Skeletal muscle tissue (tissue), 4 donors: Measurements from ENCODE around the gene TTYH1. TPM values are rescaled to one million over a fixed set of nuclear protein-coding genes. Genes with fewer than 3 reads are reported as not detected.

ENCODE experiments used
- H3K27ac ChIP-seq: one replicate; pipeline ENCODE4 v1.7.0; 2013; ENCODE audit warnings: mild to moderate bottlenecking, low read depth, low read length, inconsistent platforms
- H3K27me3 ChIP-seq, 3 donors: one replicate each; pipeline ENCODE4 v1.7.0; 2013; ENCODE audit warnings: low read length in 3 of 3; ENCODE audit not compliant: control insufficient read depth in 3 of 3, insufficient read depth in 3 of 3
- H3K36me3 ChIP-seq, 3 donors: one replicate each; pipeline ENCODE4 v1.7.0; 2013; ENCODE audit warnings: low read length in 3 of 3; ENCODE audit not compliant: control insufficient read depth in 3 of 3, insufficient read depth in 3 of 3
- H3K4me1 ChIP-seq, 3 donors: one replicate each; pipeline ENCODE4 v1.7.0; 2013; ENCODE audit warnings: low read length in 3 of 3, mild to moderate bottlenecking in 3 of 3; ENCODE audit not compliant: control insufficient read depth in 3 of 3, insufficient read depth in 3 of 3
- H3K4me3 ChIP-seq, 3 donors: one replicate each; pipeline ENCODE4 v1.7.0; 2013; ENCODE audit warnings: low read length in 3 of 3
- H3K9ac ChIP-seq, 3 donors: one replicate each; pipeline ENCODE4 v1.7.0; 2013; ENCODE audit warnings: low read length in 3 of 3, mild to moderate bottlenecking in 3 of 3, moderate library complexity in 2 of 3, low read depth in 1 of 3
- H3K9me3 ChIP-seq, 3 donors: one replicate each; pipeline ENCODE4 v1.7.0; 2013; ENCODE audit warnings: low read length in 3 of 3; ENCODE audit not compliant: control insufficient read depth in 3 of 3
- total RNA-seq: library from RNA; depleted of rRNA; stranded (reverse); fragments of >200 nt; gene quantifications from one replicate; pipeline ENCODE4 v1.2.3, GENCODE V29; 2014
- donor health status: Osteomylitis.

TTYH1 gene
- total RNA-seq, 1 donor from 2014 or later = 1.0 TPM

GRCh38 chr19:54411033-54411432 lies 4.2 kb upstream of the TTYH1 start:
- Histone ChIP-seq H3K27ac (no peak overlapping the region), H3K4me3 (no peak overlapping the region), H3K36me3 (no peaks in the 10 kb centered on the region), H3K27me3 (peaks cover 22 to 32% (median 22%) of the 10 kb centered on the region in 3 donors), H3K9me3 (peaks cover 0 to 3% (median 0%) of the 10 kb centered on the region in 3 donors), H3K4me1 (no peaks in the 10 kb centered on the region), H3K9ac (no peak overlapping the region)

GRCh38 chr19:54412877-54413276 lies 2.4 kb upstream of the TTYH1 start:
- Histone ChIP-seq H3K27me3 (peaks cover 37 to 51% (median 40%) of the 10 kb centered on the region in 3 donors), H3K27ac (no peak overlapping the region), H3K4me1 (no peaks in the 10 kb centered on the region), H3K9ac (no peak overlapping the region), H3K36me3 (no peaks in the 10 kb centered on the region), H3K4me3 (no peak overlapping the region), H3K9me3 (peaks cover 0 to 3% (median 2%) of the 10 kb centered on the region in 3 donors)

GRCh38 chr19:54414156-54414555 lies 1.1 kb upstream of the TTYH1 start:
- no peak overlapping the region for H3K4me3 ChIP-seq
- H3K27ac ChIP-seq = no peak overlapping the region
- no peak overlapping the region for H3K9ac ChIP-seq
- H3K36me3 ChIP-seq = no peaks in the 10 kb centered on the region
- no peaks in the 10 kb centered on the region for H3K4me1 ChIP-seq
- H3K27me3 ChIP-seq = peaks cover 46 to 61% (median 52%) of the 10 kb centered on the region in 3 donors
- H3K9me3 ChIP-seq = peaks cover 0 to 3% (median 2%) of the 10 kb centered on the region in 3 donors

GRCh38 chr19:54415901-54416673 lies 823 bp downstream of the TTYH1 start:
- no peak overlapping the region for H3K27ac ChIP-seq
- H3K36me3 ChIP-seq = no peaks in the 10 kb centered on the region
- no peak overlapping the region for H3K4me3 ChIP-seq
- peaks cover 0 to 3% (median 2%) of the 10 kb centered on the region in 3 donors for H3K9me3 ChIP-seq
- no peaks in the 10 kb centered on the region for H3K4me1 ChIP-seq
- H3K9ac ChIP-seq = no peak overlapping the region
- peaks cover 58 to 72% (median 66%) of the 10 kb centered on the region in 3 donors for H3K27me3 ChIP-seq

GRCh38 chr19:54416695-54417491 lies 1.6 kb downstream of the TTYH1 start:
- no peak overlapping the region for H3K27ac ChIP-seq
- no peaks in the 10 kb centered on the region for H3K36me3 ChIP-seq
- peaks cover 65 to 80% (median 71%) of the 10 kb centered on the region in 3 donors for H3K27me3 ChIP-seq
- H3K4me3 ChIP-seq = no peak overlapping the region
- H3K4me1 ChIP-seq = no peaks in the 10 kb centered on the region
- peaks cover 0 to 3% (median 2%) of the 10 kb centered on the region in 3 donors for H3K9me3 ChIP-seq
- H3K9ac ChIP-seq = no peak overlapping the region

GRCh38 chr19:54418030-54418929 lies 3.0 kb downstream of the TTYH1 start:
- H3K9ac ChIP-seq = no peak overlapping the region
- H3K27ac ChIP-seq = no peak overlapping the region
- no peaks in the 10 kb centered on the region for H3K36me3 ChIP-seq
- H3K9me3 ChIP-seq = peaks cover 0 to 3% (median 2%) of the 10 kb centered on the region in 3 donors
- no peak overlapping the region for H3K4me3 ChIP-seq
- H3K27me3 ChIP-seq = peaks cover 70 to 81% (median 70%) of the 10 kb centered on the region in 3 donors
- H3K4me1 ChIP-seq = no peaks in the 10 kb centered on the region

- H3K4me3 ChIP-seq = no peak overlapping the region
- H3K27me3 ChIP-seq = peaks cover 67 to 76% (median 74%) of the 10 kb centered on the region in 3 donors
- peaks cover 0 to 2% (median 2%) of the 10 kb centered on the region in 3 donors for H3K9me3 ChIP-seq
- H3K4me1 ChIP-seq = no peaks in the 10 kb centered on the region
- no peaks in the 10 kb centered on the region for H3K36me3 ChIP-seq
- H3K9ac ChIP-seq = no peak overlapping the region
- no peak overlapping the region for H3K27ac ChIP-seq
Observed at GRCh38 chr19:54418930-54419800, 3.9 kb downstream of the TTYH1 start.

GRCh38 chr19:54420068-54420382 lies 4.8 kb downstream of the TTYH1 start:
- Histone ChIP-seq H3K4me3 (no peak overlapping the region), H3K36me3 (no peaks in the 10 kb centered on the region), H3K9me3 (peaks cover 0 to 2% (median 0%) of the 10 kb centered on the region in 3 donors), H3K27ac (no peak overlapping the region), H3K4me1 (no peaks in the 10 kb centered on the region), H3K27me3 (peaks cover 63 to 71% (median 70%) of the 10 kb centered on the region in 3 donors), H3K9ac (no peak overlapping the region)
